Islet precursor cell (in vitro differentiated cells): ENCODE data around the gene KMT2D.

ENCODE experiments used
- DNase-seq: peaks from one replicate; pipeline ENCODE4 v3.0.0-alpha.2; 2018

Gene KMT2D

GRCh38 chr12:49051777-49052438 is 8.7 kb downstream of the KMT2D start:
- no peak for DNase-seq

- no peak for DNase-seq
Measured at GRCh38 chr12:49051373-49051764, 9.2 kb downstream of the KMT2D start.

- DNase-seq, result no peak
Measured at GRCh38 chr12:49050507-49051372, 9.9 kb downstream of the KMT2D start.

GRCh38 chr12:49049566-49050224 is 10.9 kb downstream of the KMT2D start:
- DNase-seq, result peak; percentile 75

GRCh38 chr12:49048953-49049352 is 11.6 kb downstream of the KMT2D start:
- DNase-seq, result no peak

- no peak for DNase-seq
Measured at GRCh38 chr12:49046129-49046895, 14.3 kb downstream of the KMT2D start.

GRCh38 chr12:49044660-49045059 is 15.9 kb downstream of the KMT2D start:
- no peak for DNase-seq

GRCh38 chr12:49043856-49044258 is 16.7 kb downstream of the KMT2D start:
- peak; percentile 91 for DNase-seq

- DNase-seq, result no peak
Measured at GRCh38 chr12:49043241-49043640, 17.4 kb downstream of the KMT2D start.

GRCh38 chr12:49041881-49042484 is 18.6 kb downstream of the KMT2D start:
- no peak for DNase-seq

- DNase-seq, result no peak
Measured at GRCh38 chr12:49041036-49041880, 19.3 kb downstream of the KMT2D start.

- DNase-seq, result no peak
Measured at GRCh38 chr12:49040364-49040855, 20.2 kb downstream of the KMT2D start.

GRCh38 chr12:49039421-49040363 is 20.9 kb downstream of the KMT2D start:
- DNase-seq, result no peak

- DNase-seq, result no peak
Measured at GRCh38 chr12:49038291-49038955, 22.2 kb downstream of the KMT2D start.

GRCh38 chr12:49037947-49038237 is 22.7 kb downstream of the KMT2D start:
- no peak for DNase-seq

GRCh38 chr12:49037111-49037946 is 23.3 kb downstream of the KMT2D start:
- no peak for DNase-seq

GRCh38 chr12:49036029-49036428 is 24.6 kb downstream of the KMT2D start:
- no peak for DNase-seq

GRCh38 chr12:49034286-49034622 is 26.3 kb downstream of the KMT2D start:
- no peak for DNase-seq
